Neural crest cell (in vitro differentiated cells): ENCODE data around the gene ZNF319. TPM values are rescaled to one million over a fixed set of nuclear protein-coding genes. Genes with fewer than 3 reads are reported as not detected.

Experiments used
- DNase-seq: peaks from one replicate; pipeline ENCODE4 v3.0.0; 2021; ENCODE audit warnings: low read depth, mixed read lengths, low spot score
- H3K27ac Mint-ChIP-seq: one replicate; pipeline ENCODE4 v1.8.0; 2021; ENCODE audit warnings: mild to moderate bottlenecking, mixed read lengths; ENCODE audit not compliant: unreplicated experiment
- H3K27me3 Mint-ChIP-seq: 2 replicates; pipeline ENCODE4 v1.8.0; 2021; ENCODE audit warnings: low read depth, mild to moderate bottlenecking, mixed read lengths
- H3K36me3 Mint-ChIP-seq: 2 replicates; pipeline ENCODE4 v1.8.0; 2021; ENCODE audit warnings: low read depth, mild to moderate bottlenecking, mixed read lengths
- H3K4me1 Mint-ChIP-seq: 2 replicates; pipeline ENCODE4 v1.8.0; 2021; ENCODE audit warnings: mixed read lengths
- H3K4me3 Mint-ChIP-seq: one replicate; pipeline ENCODE4 v1.8.0; 2021; ENCODE audit warnings: mild to moderate bottlenecking, mixed read lengths
- H3K9me3 Mint-ChIP-seq: 2 replicates; pipeline ENCODE4 v1.8.0; 2021; ENCODE audit warnings: mixed read lengths
- total RNA-seq: library from RNA; stranded (reverse); gene quantifications from 2 replicates; pipeline ENCODE4 v1.2.1, GENCODE V29; 2021
- TF ChIP-seq, protein P1 (sequence below): fragments of 200-600 bp; sonication (generic); conservative IDR thresholded peaks from 2 replicates; pipeline ENCODE4 v1.5.0; 2021; ENCODE audit warnings: antibody characterized with exemption, mild to moderate bottlenecking

The ZNF319 gene
- total RNA-seq, 1 donor from 2014 or later: 15.5 TPM

DNA sequence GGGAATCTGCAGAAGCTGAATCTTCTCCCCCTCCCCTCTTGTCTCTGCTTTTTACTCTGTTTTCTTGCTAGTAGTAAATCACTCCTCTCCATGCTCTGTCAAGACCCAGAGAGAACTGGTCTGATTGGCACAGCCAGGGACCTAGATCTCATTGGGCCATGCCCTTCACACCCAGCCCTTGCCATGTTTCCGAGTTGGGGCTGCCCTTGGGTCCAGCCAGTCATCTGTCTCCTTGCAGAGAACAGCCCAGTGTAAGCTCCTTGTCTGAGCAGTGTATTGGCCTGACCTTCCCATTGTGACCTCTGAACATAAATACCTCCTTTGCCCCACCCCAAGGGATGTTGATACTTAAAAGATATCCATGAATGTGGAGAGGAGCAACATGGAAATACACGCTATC lies 28.9 kb upstream of the ZNF319 start:
- H3K27me3 Mint-ChIP-seq: peaks cover 16% of the 10 kb centered on the region
- no peaks in the 10 kb centered on the region for H3K9me3 Mint-ChIP-seq
- H3K4me1 Mint-ChIP-seq: peaks cover 42% of the 10 kb centered on the region
- H3K4me3 Mint-ChIP-seq: peak overlapping the region; percentile 83
- TF ChIP-seq, protein P1, sequence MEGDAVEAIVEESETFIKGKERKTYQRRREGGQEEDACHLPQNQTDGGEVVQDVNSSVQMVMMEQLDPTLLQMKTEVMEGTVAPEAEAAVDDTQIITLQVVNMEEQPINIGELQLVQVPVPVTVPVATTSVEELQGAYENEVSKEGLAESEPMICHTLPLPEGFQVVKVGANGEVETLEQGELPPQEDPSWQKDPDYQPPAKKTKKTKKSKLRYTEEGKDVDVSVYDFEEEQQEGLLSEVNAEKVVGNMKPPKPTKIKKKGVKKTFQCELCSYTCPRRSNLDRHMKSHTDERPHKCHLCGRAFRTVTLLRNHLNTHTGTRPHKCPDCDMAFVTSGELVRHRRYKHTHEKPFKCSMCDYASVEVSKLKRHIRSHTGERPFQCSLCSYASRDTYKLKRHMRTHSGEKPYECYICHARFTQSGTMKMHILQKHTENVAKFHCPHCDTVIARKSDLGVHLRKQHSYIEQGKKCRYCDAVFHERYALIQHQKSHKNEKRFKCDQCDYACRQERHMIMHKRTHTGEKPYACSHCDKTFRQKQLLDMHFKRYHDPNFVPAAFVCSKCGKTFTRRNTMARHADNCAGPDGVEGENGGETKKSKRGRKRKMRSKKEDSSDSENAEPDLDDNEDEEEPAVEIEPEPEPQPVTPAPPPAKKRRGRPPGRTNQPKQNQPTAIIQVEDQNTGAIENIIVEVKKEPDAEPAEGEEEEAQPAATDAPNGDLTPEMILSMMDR: no peak
- H3K27ac Mint-ChIP-seq: peak overlapping the region; percentile 79
- no peak for DNase-seq
- peaks cover 3% of the 10 kb centered on the region for H3K36me3 Mint-ChIP-seq

DNA sequence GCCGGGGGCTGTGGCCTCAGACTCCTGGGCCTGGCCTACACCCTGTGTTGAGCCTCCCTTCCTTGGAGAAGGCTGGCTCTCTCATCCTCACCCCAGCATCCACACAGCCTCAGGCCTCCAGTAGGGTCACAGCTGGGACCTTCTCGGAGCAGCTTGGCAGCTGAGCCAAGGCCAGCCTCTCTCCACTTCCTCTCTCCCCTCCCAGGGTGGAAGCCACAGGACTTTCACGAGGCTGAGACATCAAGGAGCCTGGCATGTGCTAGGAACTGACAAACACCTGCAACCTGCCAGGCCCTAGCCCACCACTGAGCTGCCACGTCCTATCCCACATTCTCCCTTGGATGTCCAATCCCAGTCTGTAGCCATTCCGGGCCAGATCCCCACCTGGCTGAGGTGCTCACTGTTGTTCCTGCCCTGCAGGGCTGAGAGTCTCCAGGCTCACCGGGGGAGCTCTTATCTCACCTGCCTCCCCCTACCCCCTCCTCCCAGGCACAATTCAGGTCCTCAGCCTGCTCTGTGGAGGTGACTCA lies 28.1 kb upstream of the ZNF319 start:
- peak overlapping the region; percentile 83 for H3K4me3 Mint-ChIP-seq
- no peak for DNase-seq
- peaks cover 24% of the 10 kb centered on the region for H3K27me3 Mint-ChIP-seq
- H3K36me3 Mint-ChIP-seq: peaks cover 3% of the 10 kb centered on the region
- TF ChIP-seq, protein P1: no peak
- peaks cover 42% of the 10 kb centered on the region for H3K4me1 Mint-ChIP-seq
- no peak overlapping the region for H3K27ac Mint-ChIP-seq
- H3K9me3 Mint-ChIP-seq: no peaks in the 10 kb centered on the region

DNA sequence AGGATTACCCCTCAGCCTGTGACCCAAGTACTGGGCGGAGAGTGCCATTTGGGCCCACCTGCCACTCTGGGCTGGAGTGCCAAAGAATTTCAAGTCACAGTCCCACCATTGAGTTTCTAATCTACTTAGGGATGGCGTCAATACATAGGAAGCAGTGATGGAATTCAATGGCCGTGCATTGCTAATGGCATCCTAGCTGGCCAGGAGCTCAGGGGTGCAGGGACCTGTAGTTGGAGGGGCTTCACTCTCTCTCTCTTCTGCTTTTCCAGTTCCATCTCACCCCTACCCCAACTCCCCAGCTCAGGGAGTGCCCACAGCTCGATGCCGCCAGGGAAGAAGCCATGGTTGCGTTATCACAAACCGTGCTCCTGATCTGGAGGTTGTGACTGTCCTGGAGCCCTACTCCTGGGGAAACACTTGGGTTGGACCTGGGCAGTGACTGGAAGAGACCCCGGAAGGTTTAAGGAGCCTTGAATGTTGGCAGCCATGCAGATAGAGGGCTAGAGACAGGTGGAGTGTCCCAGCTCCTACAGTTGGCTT lies 27.5 kb upstream of the ZNF319 start:
- Mint-ChIP-seq H3K9me3 (no peaks in the 10 kb centered on the region), H3K27me3 (peaks cover 28% of the 10 kb centered on the region), H3K4me3 (peak overlapping the region; percentile 87), H3K4me1 (peaks cover 37% of the 10 kb centered on the region), H3K27ac (no peak overlapping the region), H3K36me3 (peaks cover 3% of the 10 kb centered on the region)
- DNase-seq: no peak
- TF ChIP-seq, protein P1: no peak

DNA sequence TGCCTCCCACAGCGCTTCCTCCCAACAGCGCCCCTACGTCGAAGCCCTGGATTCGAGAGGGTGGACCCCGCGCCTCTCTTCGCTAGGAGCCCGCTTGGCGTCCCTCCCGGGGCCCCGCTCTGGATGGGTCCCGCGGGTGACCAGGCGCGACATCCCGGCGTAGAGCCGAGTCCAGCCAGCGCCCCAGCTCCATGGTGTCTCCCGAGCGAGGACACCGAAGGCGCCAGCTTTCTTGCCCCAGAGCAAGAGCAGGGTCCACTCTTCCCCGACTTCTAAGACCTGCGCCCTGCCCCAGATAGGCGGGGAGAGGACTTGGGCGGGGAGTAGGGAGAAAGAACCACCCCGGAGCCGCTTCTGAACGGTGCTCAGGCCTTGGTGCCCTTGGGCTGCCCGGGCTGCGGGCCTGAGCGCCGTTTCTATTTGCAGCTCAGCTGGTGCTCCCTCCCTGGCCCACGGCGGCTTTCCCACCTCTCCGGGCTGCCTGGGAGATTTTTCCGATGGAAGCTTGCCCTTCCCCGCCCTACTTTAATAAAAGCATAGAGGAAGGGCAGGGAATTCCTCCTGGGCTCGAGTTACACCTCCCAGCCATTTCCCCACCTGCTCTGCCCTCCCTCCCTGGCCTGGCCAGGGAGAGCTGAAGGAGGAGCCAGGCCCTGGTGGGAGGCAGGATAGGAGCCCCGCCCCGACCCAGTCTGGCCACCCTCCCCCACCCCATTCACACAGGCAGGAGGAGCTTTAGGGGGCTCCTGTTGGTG lies 26.9 kb upstream of the ZNF319 start:
- Mint-ChIP-seq H3K27ac (no peak overlapping the region), H3K4me3 (peak overlapping the region; percentile 87), H3K36me3 (peaks cover 3% of the 10 kb centered on the region), H3K4me1 (peaks cover 40% of the 10 kb centered on the region), H3K27me3 (peaks cover 34% of the 10 kb centered on the region), H3K9me3 (no peaks in the 10 kb centered on the region)
- no peak for DNase-seq
- TF ChIP-seq, protein P1: no peak

DNA sequence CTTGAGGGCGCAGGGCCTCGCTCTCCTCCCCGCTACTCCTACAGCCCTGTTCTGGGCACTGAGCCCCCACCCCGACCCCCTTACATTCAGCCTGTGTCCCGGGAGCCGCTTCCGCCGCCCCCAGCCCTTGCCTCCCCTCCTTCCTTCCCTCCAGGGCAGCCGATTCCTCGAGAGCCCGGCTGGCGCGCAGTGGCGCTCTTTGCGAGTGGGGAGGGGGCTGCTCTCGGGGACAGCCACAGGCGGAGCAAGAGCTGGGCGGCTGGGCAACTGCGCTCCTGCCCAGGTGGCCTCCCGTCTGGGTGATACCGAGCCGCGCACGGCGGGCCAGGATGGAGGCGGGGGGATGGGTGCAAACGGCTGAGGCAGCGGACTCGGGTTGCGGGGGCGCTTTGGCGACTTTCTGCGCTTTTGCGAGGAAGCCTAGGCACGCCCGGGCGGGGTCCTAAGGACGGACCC lies 26.3 kb upstream of the ZNF319 start:
- peak; percentile 33 for DNase-seq
- H3K9me3 Mint-ChIP-seq: no peaks in the 10 kb centered on the region

More for the DNA sequence above, 26.3 kb upstream of the ZNF319 start:
- H3K4me3 Mint-ChIP-seq: peak overlapping the region; percentile 87
- H3K27ac Mint-ChIP-seq: no peak overlapping the region
- H3K4me1 Mint-ChIP-seq: peaks cover 36% of the 10 kb centered on the region
- TF ChIP-seq, protein P1: no peak
- H3K27me3 Mint-ChIP-seq: peaks cover 34% of the 10 kb centered on the region
- H3K36me3 Mint-ChIP-seq: peaks cover 3% of the 10 kb centered on the region
